ENCODE results near the gene MID1IP1. TPM values are rescaled to one million over a fixed set of nuclear protein-coding genes. Genes with fewer than 3 reads are reported as not detected.

MID1IP1 gene
- total RNA-seq, 2 experiments from 2014 or later: 78.7 to 84.8 TPM

- Mint-ChIP-seq H3K36me3 (no peaks in the 10 kb centered on the region), H3K4me1 (ENCODE audit: low read depth) (peaks cover 8% of the 10 kb centered on the region), H3K4me3 (no peak overlapping the region), H3K9me3 (no peaks in the 10 kb centered on the region), H3K27ac (no peak overlapping the region), H3K27me3 (no peaks in the 10 kb centered on the region)
- ChIA-PET POLR2A (no interaction called here), CTCF (no interaction called here)
- intact Hi-C loops (cut with micrococcal nuclease): no loop called here
- no peak for DNase-seq
Measured at GRCh38 chrX:38850807-38851544, 49.7 kb downstream of the MID1IP1 start.

- no peaks in the 10 kb centered on the region for H3K27me3 Mint-ChIP-seq
- H3K36me3 Mint-ChIP-seq: no peaks in the 10 kb centered on the region
- peaks cover 4% of the 10 kb centered on the region for H3K4me1 Mint-ChIP-seq (ENCODE audit: low read depth)
- H3K9me3 Mint-ChIP-seq: no peaks in the 10 kb centered on the region
- no peak for DNase-seq
- no peak overlapping the region for H3K27ac Mint-ChIP-seq
- CTCF ChIA-PET: no interaction called here
- intact Hi-C loops (cut with micrococcal nuclease): no loop called here
- POLR2A ChIA-PET: no interaction called here
- no peak overlapping the region for H3K4me3 Mint-ChIP-seq
Measured at GRCh38 chrX:38854305-38854704, 53.0 kb downstream of the MID1IP1 start.

Other genes starting within 250 kb of the MID1IP1 start
- gene TSPAN7, start 239.9 kb upstream of the MID1IP1 start, total RNA-seq: under 1 TPM; 0.69 to 0.73 TPM

Data from activated CD4-positive, alpha-beta memory T cell treated with anti-CD3 and anti-CD28 coated beads for 36 hours (primary cell).